ENCODE measurements around the gene SLCO3A1.

Gene SLCO3A1

GRCh38 chr15:92076541-92076940 lies 223.0 kb downstream of the SLCO3A1 start:
- Histone ChIP-seq H3K79me2 (ENCODE audit: low read length) (no peaks in the 10 kb centered on the region), H3K4me1 (ENCODE audit: low read length) (peaks cover 14% of the 10 kb centered on the region), H3K27ac (ENCODE audit: low read length) (no peak overlapping the region), H4K20me1 (ENCODE audit: insufficient read depth, low read length) (no peaks in the 10 kb centered on the region), H2AFZ (ENCODE audit: low read depth, low read length) (no peak overlapping the region), H3K27me3 (ENCODE audit: low read depth, low read length) (peaks cover 29% of the 10 kb centered on the region), H3K9me3 (ENCODE audit: insufficient read depth, low read length) (no peaks in the 10 kb centered on the region), H3K36me3 (replicated peaks; ENCODE audit: low read depth, low read length) (no peaks in the 10 kb centered on the region), H3K9ac (ENCODE audit: low read length) (no peak overlapping the region), H3K4me3 (ENCODE audit: low read length) (no peak overlapping the region), H3K4me2 (ENCODE audit: low read length) (no peak overlapping the region)
- TF ChIP-seq CTCF (IDR thresholded peaks at IDR 0.05; ENCODE audit: low read depth, low read length), result no peak
- no peak for TF ChIP-seq EZH2phosphoT487 (IDR thresholded peaks at IDR 0.05; ENCODE audit: low read depth)

- Histone ChIP-seq H4K20me1 (ENCODE audit: insufficient read depth, low read length) (no peaks in the 10 kb centered on the region), H3K9ac (ENCODE audit: low read length) (no peak overlapping the region), H3K27me3 (ENCODE audit: low read depth, low read length) (peaks cover 30% of the 10 kb centered on the region), H2AFZ (ENCODE audit: low read depth, low read length) (peak overlapping the region; percentile 66), H3K4me3 (ENCODE audit: low read length) (no peak overlapping the region), H3K36me3 (replicated peaks; ENCODE audit: low read depth, low read length) (no peaks in the 10 kb centered on the region), H3K79me2 (ENCODE audit: low read length) (no peaks in the 10 kb centered on the region), H3K9me3 (ENCODE audit: insufficient read depth, low read length) (no peaks in the 10 kb centered on the region), H3K4me2 (ENCODE audit: low read length) (no peak overlapping the region), H3K27ac (ENCODE audit: low read length) (no peak overlapping the region), H3K4me1 (ENCODE audit: low read length) (peaks cover 11% of the 10 kb centered on the region)
- peak; percentile 89 for TF ChIP-seq CTCF (IDR thresholded peaks at IDR 0.05; ENCODE audit: low read depth, low read length)
- no peak for TF ChIP-seq EZH2phosphoT487 (IDR thresholded peaks at IDR 0.05; ENCODE audit: low read depth)
Measured at GRCh38 chr15:92077353-92078085, 224.0 kb downstream of the SLCO3A1 start.

GRCh38 chr15:92078270-92078669 lies 224.8 kb downstream of the SLCO3A1 start:
- no peak overlapping the region for H3K4me3 ChIP-seq (ENCODE audit: low read length)
- peaks cover 33% of the 10 kb centered on the region for H3K27me3 ChIP-seq (ENCODE audit: low read depth, low read length)
- no peak overlapping the region for H2AFZ ChIP-seq (ENCODE audit: low read depth, low read length)
- no peak for TF ChIP-seq CTCF (IDR thresholded peaks at IDR 0.05; ENCODE audit: low read depth, low read length)
- no peak for TF ChIP-seq EZH2phosphoT487 (IDR thresholded peaks at IDR 0.05; ENCODE audit: low read depth)
- no peak overlapping the region for H3K9ac ChIP-seq (ENCODE audit: low read length)
- H4K20me1 ChIP-seq (ENCODE audit: insufficient read depth, low read length), result no peaks in the 10 kb centered on the region
- no peaks in the 10 kb centered on the region for H3K36me3 ChIP-seq (replicated peaks; ENCODE audit: low read depth, low read length)
- H3K79me2 ChIP-seq (ENCODE audit: low read length), result no peaks in the 10 kb centered on the region
- H3K9me3 ChIP-seq (ENCODE audit: insufficient read depth, low read length), result no peaks in the 10 kb centered on the region
- no peak overlapping the region for H3K27ac ChIP-seq (ENCODE audit: low read length)
- H3K4me1 ChIP-seq (ENCODE audit: low read length), result peaks cover 11% of the 10 kb centered on the region
- no peak overlapping the region for H3K4me2 ChIP-seq (ENCODE audit: low read length)

GRCh38 chr15:92079047-92079446 lies 225.5 kb downstream of the SLCO3A1 start:
- no peak for TF ChIP-seq EZH2phosphoT487 (IDR thresholded peaks at IDR 0.05; ENCODE audit: low read depth)
- TF ChIP-seq CTCF (IDR thresholded peaks at IDR 0.05; ENCODE audit: low read depth, low read length), result peak; percentile 60
- H3K9ac ChIP-seq (ENCODE audit: low read length), result no peak overlapping the region
- no peak overlapping the region for H3K4me2 ChIP-seq (ENCODE audit: low read length)
- no peaks in the 10 kb centered on the region for H3K79me2 ChIP-seq (ENCODE audit: low read length)
- no peak overlapping the region for H3K4me3 ChIP-seq (ENCODE audit: low read length)
- H3K9me3 ChIP-seq (ENCODE audit: insufficient read depth, low read length), result no peaks in the 10 kb centered on the region
- peaks cover 11% of the 10 kb centered on the region for H3K4me1 ChIP-seq (ENCODE audit: low read length)
- H4K20me1 ChIP-seq (ENCODE audit: insufficient read depth, low read length), result no peaks in the 10 kb centered on the region
- H3K27ac ChIP-seq (ENCODE audit: low read length), result no peak overlapping the region
- H3K27me3 ChIP-seq (ENCODE audit: low read depth, low read length), result peaks cover 37% of the 10 kb centered on the region
- peak overlapping the region; percentile 56; the same call in 1 of the 2 replicates for H2AFZ ChIP-seq (ENCODE audit: low read depth, low read length)
- no peaks in the 10 kb centered on the region for H3K36me3 ChIP-seq (replicated peaks; ENCODE audit: low read depth, low read length)
